Pancreas (tissue), 10 donors: ENCODE results near the gene USP19. TPM values are rescaled to one million over a fixed set of nuclear protein-coding genes. Genes with fewer than 3 reads are reported as not detected.

Source experiments
- ATAC-seq, 4 donors: fragments of 200-7000 bp; cut with Tn5 transposase; one replicate each; pipeline versions ENCODE4 v1.8.0 to v1.9.1; 2020; ENCODE audit warnings: mild to moderate bottlenecking in 4 of 4, moderate library complexity in 4 of 4
- DNase-seq, 6 donors: peaks; one replicate each; pipeline ENCODE4 v3.0.0-alpha.2; 2020
- FAIRE-seq: peaks from 2 replicates; lab custom pipeline; 2012; peaks lifted over from hg19 to GRCh38; lab: Jason Lieb, UNC
- H3K27ac ChIP-seq, 4 donors: fragments of 200-600 bp; sonication (generic); 1 replicate in 3 of 4; 2 replicates in 1 of 4; pipeline versions ENCODE4 v1.5.0 to v1.8.0; 2020
- H3K27me3 ChIP-seq, 4 donors: fragments of 200-600 bp; one replicate each; pipeline ENCODE4 v1.8.0; 2021
- H3K36me3 ChIP-seq, 3 donors: fragments of 200-600 bp; sonication (generic) in 1 of 3; one replicate each; pipeline versions ENCODE4 v1.5.0 to v1.8.0; 2020 to 2021
- H3K4me1 ChIP-seq, 3 donors: fragments of 200-600 bp; one replicate each; pipeline ENCODE4 v1.8.0; 2021
- H3K4me3 ChIP-seq, 4 donors: fragments of 200-600 bp; sonication (generic) in 2 of 4; one replicate each; pipeline versions ENCODE4 v1.5.0 to v1.8.0; 2020 to 2021
- H3K9me3 ChIP-seq, 4 donors: fragments of 200-600 bp; one replicate each; pipeline ENCODE4 v1.8.0; 2021
- WGBS, 2 donors: extraction: QIAGEN DNeasy Blood & Tissue Kit; methylation state at CpG; one replicate each; pipeline ENCODE4 v1.1.7; 2013; 5-methylcytosine and 5-hydroxymethylcytosine counted together
- intact Hi-C, 3 donors: fragments of 100-400 bp; cut with DNase I; formaldehyde crosslinking; loops; one replicate each; pipeline versions ENCODE4 v1.11.1 to v1.14.2; 2022
- polyA plus RNA-seq, 2 donors: library from polyadenylated mRNA; stranded (reverse); fragments of 200-250 nt; gene quantifications; one replicate each; pipeline ENCODE4 v1.2.3, GENCODE V29; 2013
- total RNA-seq, 6 donors: library from RNA; stranded (reverse); fragmentation: NEBNext Ultra II Directional in 4 of 6; extraction: Animal tissue kit (Norgen Biotek cat#: 25700) in 4 of 6; gene quantifications; one replicate each; pipeline versions ENCODE4 v1.2.1 to v1.2.4, GENCODE V29; 2021 to 2023
- TF ChIP-seq, protein P1 (sequence below), 4 donors: fragments of 200-600 bp; sonication (generic) in 3 of 4; IDR thresholded peaks; one replicate each; pipeline versions ENCODE4 v1.5.0 to v1.8.0; 2021; ENCODE audit warnings: antibody characterized with exemption in 4 of 4
- donor health status: healthy with polysubstance abuse.
- donor health status: DM: no; HTN: no; CAD: no; lungs with moderate emphysema.
- donor health status: DM: no; HTN: no; CAD: no.
- donor health status: control.
- donor health status: control.
- donor health status: Bipolar disorder and iron deficiency.
- donor health status: DM: yes; HTN: yes; CAD: no.
- donor health status: DM: no; HTN: no; CAD: no.
- donor health status: DM: no; HTN: no; CAD: no.
- donor health status: DM: yes; HTN: yes; CAD: no.

Gene USP19
- total and polyA plus RNA-seq, 8 donors = 20.7 to 44.2 (median 25.8) TPM

DNA sequence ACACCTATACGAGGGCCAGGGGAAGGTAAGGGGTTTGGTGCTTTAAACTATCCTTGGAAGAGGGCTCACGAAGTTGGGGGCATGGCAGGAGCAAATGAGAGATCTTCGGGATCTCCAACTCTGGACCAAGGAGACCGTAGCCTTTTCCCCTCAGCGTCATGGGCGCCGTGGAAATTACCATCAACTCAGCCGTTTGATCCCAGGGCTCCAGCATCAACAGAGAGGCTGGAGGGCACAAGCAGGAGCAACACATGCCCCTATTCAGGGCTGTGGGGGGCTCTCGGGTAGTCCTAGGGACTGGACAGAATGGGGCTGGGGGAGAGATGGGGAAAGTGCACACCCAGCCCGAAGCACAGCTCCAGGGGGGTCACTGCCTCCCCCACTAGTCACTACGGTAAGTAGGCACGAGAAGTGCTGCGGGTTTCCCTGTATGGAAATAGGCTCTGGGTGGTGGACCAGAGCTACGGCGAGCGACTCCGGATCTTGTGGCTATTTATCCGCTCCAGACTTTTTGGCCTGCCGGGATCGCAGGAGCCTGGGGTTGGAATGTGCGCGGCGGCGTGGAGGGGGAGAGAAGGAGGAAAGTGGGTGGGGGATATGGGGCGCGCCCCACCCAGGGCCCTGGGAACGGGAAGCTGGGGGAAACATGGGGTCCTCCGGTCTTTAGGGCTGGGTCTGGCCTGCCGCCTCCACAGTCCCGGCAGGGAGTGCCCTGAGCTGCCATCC lies 12.8 kb upstream of the USP19 start:
- Histone ChIP-seq H3K36me3 (no peaks in the 10 kb centered on the region), H3K4me3 (peak overlapping the region; percentile 25 to 60 (median 46)), H3K27me3 (no peaks in the 10 kb centered on the region), H3K9me3 (no peaks in the 10 kb centered on the region), H3K27ac (peak overlapping the region; percentile 40 to 74 (median 70)), H3K4me1 (peaks cover 0 to 9% (median 7%) of the 10 kb centered on the region in 3 donors)
- ATAC-seq = peak; percentile 91 to 96 (median 92)
- 1 to 2% methylated on average over 24 to 30 of the region's 30 CpGs for WGBS, 2 donors
- TF ChIP-seq, protein P1, sequence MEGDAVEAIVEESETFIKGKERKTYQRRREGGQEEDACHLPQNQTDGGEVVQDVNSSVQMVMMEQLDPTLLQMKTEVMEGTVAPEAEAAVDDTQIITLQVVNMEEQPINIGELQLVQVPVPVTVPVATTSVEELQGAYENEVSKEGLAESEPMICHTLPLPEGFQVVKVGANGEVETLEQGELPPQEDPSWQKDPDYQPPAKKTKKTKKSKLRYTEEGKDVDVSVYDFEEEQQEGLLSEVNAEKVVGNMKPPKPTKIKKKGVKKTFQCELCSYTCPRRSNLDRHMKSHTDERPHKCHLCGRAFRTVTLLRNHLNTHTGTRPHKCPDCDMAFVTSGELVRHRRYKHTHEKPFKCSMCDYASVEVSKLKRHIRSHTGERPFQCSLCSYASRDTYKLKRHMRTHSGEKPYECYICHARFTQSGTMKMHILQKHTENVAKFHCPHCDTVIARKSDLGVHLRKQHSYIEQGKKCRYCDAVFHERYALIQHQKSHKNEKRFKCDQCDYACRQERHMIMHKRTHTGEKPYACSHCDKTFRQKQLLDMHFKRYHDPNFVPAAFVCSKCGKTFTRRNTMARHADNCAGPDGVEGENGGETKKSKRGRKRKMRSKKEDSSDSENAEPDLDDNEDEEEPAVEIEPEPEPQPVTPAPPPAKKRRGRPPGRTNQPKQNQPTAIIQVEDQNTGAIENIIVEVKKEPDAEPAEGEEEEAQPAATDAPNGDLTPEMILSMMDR (IDR thresholded peaks at IDR 0.05) = no peak
- intact Hi-C loops = no loop called here
- FAIRE-seq = no peak
- DNase-seq = peak; percentile 78 to 91 (median 84)

DNA sequence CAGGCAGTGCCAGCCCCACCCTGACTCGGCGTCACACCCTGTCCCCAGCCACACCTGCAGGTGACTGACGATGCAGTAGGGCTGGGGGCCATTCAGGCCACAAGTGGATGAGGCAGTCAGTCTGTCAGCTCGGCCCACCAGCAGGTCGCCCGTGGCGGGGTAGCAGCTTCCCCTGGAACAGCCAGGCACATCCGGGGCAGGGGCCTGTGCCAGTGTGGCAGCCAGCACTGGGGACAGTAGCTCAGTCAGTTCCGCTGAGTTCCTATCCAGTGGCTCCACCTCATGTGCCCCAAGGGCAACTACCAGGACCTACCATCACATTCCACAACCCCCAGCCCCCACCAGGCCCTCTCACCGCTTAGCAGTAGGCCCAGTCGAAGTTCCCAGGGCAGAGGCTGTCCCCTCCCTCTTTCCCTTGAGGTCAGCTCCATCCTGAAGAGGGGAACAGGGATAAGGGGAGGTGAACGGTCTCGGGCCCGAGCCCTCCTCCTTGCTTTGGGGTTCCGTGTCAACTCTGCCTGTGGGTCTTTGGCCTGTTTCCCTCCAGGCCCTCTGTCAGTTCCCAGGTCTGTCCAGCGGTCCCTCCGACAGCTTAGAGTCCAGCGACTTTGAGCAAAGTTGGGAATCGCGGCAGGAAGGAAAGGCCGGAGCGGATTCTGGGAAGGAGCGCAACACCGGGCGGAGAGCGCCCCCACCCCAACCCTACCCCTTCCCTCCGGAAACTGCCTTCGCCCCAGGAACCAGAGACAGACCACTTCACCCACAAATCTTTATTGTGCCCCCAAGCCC lies 12.0 kb upstream of the USP19 start, which contains the start of gene LAMB2:
LAMB2 (minus strand) TSS at position 614 of the 789 bp plus-strand sequence; CDS start at position 431, 183 bp downstream.
- ATAC-seq (peak; percentile 88 to 94 (median 90)), DNase-seq (peak in 5 of 6 donors; percentile 63 to 82 (median 71)), FAIRE-seq (no peak)
- Histone ChIP-seq H3K27me3 (no peaks in the 10 kb centered on the region), H3K9me3 (no peaks in the 10 kb centered on the region), H3K4me1 (peaks cover 0 to 9% (median 7%) of the 10 kb centered on the region in 3 donors), H3K27ac (peak within 1 kb of the TSS; percentile 40 to 74 (median 70)), H3K36me3 (no peaks in the 10 kb centered on the region), H3K4me3 (peak within 1 kb of the TSS; percentile 25 to 60 (median 46))
- intact Hi-C loops = no loop called here
- TF ChIP-seq, protein P1 (IDR thresholded peaks at IDR 0.05) = no peak
- 3 to 4% methylated on average over 27 to 28 of the region's 28 CpGs for WGBS, 2 donors

DNA sequence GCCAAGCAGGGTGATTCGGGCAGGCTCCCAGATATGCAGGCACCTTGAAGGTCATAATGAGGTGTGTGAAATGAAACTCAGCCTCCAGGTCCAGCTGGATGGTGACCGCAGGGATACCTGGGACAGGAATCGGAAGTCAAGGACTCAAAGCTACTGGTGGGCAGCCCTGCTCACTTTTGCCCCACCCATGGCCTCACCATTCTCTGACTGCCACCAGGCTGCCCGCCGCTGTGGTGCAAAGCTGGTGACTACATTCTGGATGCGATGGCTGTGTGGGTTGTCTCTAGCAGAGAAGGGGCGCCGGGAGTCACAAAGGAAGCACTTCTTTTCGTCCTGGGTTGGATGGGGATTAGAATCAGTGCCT lies 11.4 kb upstream of the USP19 start:
- no peak for DNase-seq
- TF ChIP-seq, protein P1 (IDR thresholded peaks at IDR 0.05) = no peak
- no peak for FAIRE-seq
- H3K4me1 ChIP-seq = peaks cover 0 to 9% (median 7%) of the 10 kb centered on the region in 3 donors
- H3K9me3 ChIP-seq = no peaks in the 10 kb centered on the region
- no peak for ATAC-seq
- peak overlapping the region; percentile 40 to 74 (median 70) for H3K27ac ChIP-seq
- intact Hi-C loops = no loop called here
- no peaks in the 10 kb centered on the region for H3K27me3 ChIP-seq
- no peaks in the 10 kb centered on the region for H3K36me3 ChIP-seq
- peak overlapping the region; percentile 25 to 60 (median 46) for H3K4me3 ChIP-seq
- WGBS, 2 donors = 23 to 25% methylated on average over 9 of the region's 9 CpGs

DNA sequence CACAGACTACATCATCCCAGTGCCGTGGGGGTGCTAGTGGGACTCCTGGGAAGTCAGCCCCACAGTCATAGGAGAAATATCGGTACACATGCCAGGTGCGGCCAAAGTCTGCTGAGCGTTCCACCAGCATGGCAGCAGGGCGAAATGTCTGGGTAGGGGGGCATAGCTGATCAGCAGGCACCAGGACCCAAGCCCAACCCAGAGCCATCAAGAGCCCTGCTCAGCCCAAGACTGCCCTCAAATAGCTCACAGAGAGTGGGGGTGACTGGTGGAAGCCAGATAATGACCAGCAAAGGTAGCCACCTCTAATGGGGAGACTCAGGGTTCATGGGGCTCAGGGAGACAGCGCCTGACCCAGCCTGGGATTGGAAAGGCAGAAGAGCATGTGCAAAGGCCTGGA lies 11.0 kb upstream of the USP19 start:
- no peak overlapping the region for H3K27ac ChIP-seq
- FAIRE-seq = no peak
- no peaks in the 10 kb centered on the region for H3K9me3 ChIP-seq
- WGBS, 2 donors = 86 to 90% methylated on average over 6 of the region's 6 CpGs
- intact Hi-C loops = no loop called here
- no peaks in the 10 kb centered on the region for H3K27me3 ChIP-seq
- TF ChIP-seq, protein P1 (IDR thresholded peaks at IDR 0.05) = no peak
- H3K4me1 ChIP-seq = peaks cover 0 to 9% (median 7%) of the 10 kb centered on the region in 3 donors
- H3K36me3 ChIP-seq = no peaks in the 10 kb centered on the region
- no peak for DNase-seq
- ATAC-seq = no peak
- H3K4me3 ChIP-seq = peak overlapping the region in 3 of 4 donors; percentile 25 to 60 (median 54)
